Measurements from ENCODE around the gene TUBA1A. TPM values are rescaled to one million over a fixed set of nuclear protein-coding genes. Genes with fewer than 3 reads are reported as not detected.

Gene TUBA1A
- total RNA-seq, 1 donor from 2014 or later: 1,742 TPM

GRCh38 chr12:49230805-49231194, 41.9 kb upstream of the TUBA1A start:
- H3K4me1 Mint-ChIP-seq: peaks cover 66% of the 10 kb centered on the region
- no peaks in the 10 kb centered on the region for H3K9me3 Mint-ChIP-seq
- DNase-seq (ENCODE audit: low read depth, low spot score): no peak
- no peaks in the 10 kb centered on the region for H3K27me3 Mint-ChIP-seq (ENCODE audit: low read depth)
- no peaks in the 10 kb centered on the region for H3K36me3 Mint-ChIP-seq (ENCODE audit: low read depth)
- TF ChIP-seq, protein P1, sequence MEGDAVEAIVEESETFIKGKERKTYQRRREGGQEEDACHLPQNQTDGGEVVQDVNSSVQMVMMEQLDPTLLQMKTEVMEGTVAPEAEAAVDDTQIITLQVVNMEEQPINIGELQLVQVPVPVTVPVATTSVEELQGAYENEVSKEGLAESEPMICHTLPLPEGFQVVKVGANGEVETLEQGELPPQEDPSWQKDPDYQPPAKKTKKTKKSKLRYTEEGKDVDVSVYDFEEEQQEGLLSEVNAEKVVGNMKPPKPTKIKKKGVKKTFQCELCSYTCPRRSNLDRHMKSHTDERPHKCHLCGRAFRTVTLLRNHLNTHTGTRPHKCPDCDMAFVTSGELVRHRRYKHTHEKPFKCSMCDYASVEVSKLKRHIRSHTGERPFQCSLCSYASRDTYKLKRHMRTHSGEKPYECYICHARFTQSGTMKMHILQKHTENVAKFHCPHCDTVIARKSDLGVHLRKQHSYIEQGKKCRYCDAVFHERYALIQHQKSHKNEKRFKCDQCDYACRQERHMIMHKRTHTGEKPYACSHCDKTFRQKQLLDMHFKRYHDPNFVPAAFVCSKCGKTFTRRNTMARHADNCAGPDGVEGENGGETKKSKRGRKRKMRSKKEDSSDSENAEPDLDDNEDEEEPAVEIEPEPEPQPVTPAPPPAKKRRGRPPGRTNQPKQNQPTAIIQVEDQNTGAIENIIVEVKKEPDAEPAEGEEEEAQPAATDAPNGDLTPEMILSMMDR (conservative IDR thresholded peaks at IDR 0.05): no peak
- H3K27ac Mint-ChIP-seq (ENCODE audit: unreplicated experiment): no peak overlapping the region
- H3K4me3 Mint-ChIP-seq: no peak overlapping the region

GRCh38 chr12:49230176-49230804, 41.4 kb upstream of the TUBA1A start:
- Mint-ChIP-seq H3K27me3 (ENCODE audit: low read depth) (no peaks in the 10 kb centered on the region), H3K27ac (ENCODE audit: unreplicated experiment) (no peak overlapping the region), H3K4me3 (no peak overlapping the region), H3K9me3 (no peaks in the 10 kb centered on the region), H3K36me3 (ENCODE audit: low read depth) (no peaks in the 10 kb centered on the region), H3K4me1 (peaks cover 69% of the 10 kb centered on the region)
- no peak for DNase-seq (ENCODE audit: low read depth, low spot score)
- TF ChIP-seq, protein P1 (conservative IDR thresholded peaks at IDR 0.05): no peak

DNA sequence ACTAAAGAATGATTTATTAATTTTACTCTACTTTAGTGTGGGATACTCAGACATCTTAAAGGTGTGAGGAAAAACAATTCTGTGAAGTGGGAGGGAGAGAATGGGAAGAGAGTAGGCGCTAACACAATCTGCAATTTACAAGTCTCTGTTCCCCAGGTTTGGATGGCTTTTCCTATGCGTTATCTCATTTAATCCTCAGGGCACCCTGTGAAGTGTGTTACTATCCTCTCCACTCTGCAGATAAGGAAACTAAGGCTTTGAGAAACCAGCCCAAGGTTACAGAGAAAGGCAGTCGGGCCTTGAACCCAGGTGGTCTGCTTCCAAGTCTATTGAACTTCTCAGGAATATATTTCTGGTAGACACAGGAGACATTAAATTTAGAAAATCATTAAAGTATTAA, 39.8 kb upstream of the TUBA1A start:
- no peak overlapping the region for H3K4me3 Mint-ChIP-seq
- H3K27ac Mint-ChIP-seq (ENCODE audit: unreplicated experiment): no peak overlapping the region
- peaks cover 56% of the 10 kb centered on the region for H3K4me1 Mint-ChIP-seq
- no peak for DNase-seq (ENCODE audit: low read depth, low spot score)
- no peaks in the 10 kb centered on the region for H3K9me3 Mint-ChIP-seq
- no peaks in the 10 kb centered on the region for H3K27me3 Mint-ChIP-seq (ENCODE audit: low read depth)
- TF ChIP-seq, protein P1 (conservative IDR thresholded peaks at IDR 0.05): no peak
- no peaks in the 10 kb centered on the region for H3K36me3 Mint-ChIP-seq (ENCODE audit: low read depth)

- H3K4me1 Mint-ChIP-seq: peaks cover 50% of the 10 kb centered on the region
These were observed 38.8 kb upstream of the TUBA1A start for GRCh38 chr12:49227713-49228112.

DNA sequence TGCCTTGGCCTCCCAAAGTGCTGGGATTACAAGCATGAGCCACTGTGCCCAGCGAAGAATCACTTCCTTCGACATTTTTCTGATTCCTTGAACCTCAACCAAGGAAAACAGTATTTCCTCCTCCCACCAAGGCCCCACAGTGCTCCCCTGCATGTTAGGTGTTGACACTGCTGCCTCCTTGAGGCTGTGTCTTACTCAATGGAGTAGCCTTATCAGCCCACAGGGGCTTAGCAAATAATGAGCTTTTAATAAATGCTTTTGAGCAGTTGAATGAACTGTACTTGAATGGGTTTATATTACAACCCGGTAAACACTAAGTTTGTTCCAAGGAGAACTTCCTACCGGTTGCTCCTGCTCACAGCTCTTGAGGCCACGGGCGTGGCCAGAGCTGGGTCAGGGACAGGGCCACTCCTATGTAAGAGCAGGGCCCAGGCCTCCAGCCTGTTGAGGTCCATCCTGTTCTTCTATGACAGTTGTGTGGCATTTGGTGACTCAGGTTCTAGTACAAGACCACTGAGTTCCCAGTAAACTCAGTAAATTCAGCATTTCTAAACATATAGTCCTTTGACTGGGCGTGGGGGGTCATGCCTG, 36.8 kb upstream of the TUBA1A start:
- DNase-seq (ENCODE audit: low read depth, low spot score): no peak
- no peaks in the 10 kb centered on the region for H3K27me3 Mint-ChIP-seq (ENCODE audit: low read depth)
- H3K36me3 Mint-ChIP-seq (ENCODE audit: low read depth): no peaks in the 10 kb centered on the region
- TF ChIP-seq, protein P1 (conservative IDR thresholded peaks at IDR 0.05): no peak
- H3K9me3 Mint-ChIP-seq: no peaks in the 10 kb centered on the region
- H3K4me3 Mint-ChIP-seq: no peak overlapping the region
- peaks cover 35% of the 10 kb centered on the region for H3K4me1 Mint-ChIP-seq
- H3K27ac Mint-ChIP-seq (ENCODE audit: unreplicated experiment): no peak overlapping the region

More at GRCh38 chr12:49227713-49228112, 38.8 kb upstream of the TUBA1A start:
- no peak for DNase-seq (ENCODE audit: low read depth, low spot score)
- H3K9me3 Mint-ChIP-seq: no peaks in the 10 kb centered on the region
- H3K4me3 Mint-ChIP-seq: peak overlapping the region; percentile 74
- H3K27me3 Mint-ChIP-seq (ENCODE audit: low read depth): no peaks in the 10 kb centered on the region
- TF ChIP-seq, protein P1 (conservative IDR thresholded peaks at IDR 0.05): no peak
- no peak overlapping the region for H3K27ac Mint-ChIP-seq (ENCODE audit: unreplicated experiment)
- no peaks in the 10 kb centered on the region for H3K36me3 Mint-ChIP-seq (ENCODE audit: low read depth)
